SK-N-MC (cell line): Measurements from ENCODE around the gene SLC6A13.

Experiments used
- EZH2 ChIP-seq: fragments of 200-600 bp; sonication (generic); IDR thresholded peaks from one replicate; pipeline ENCODE4 v1.6.1; 2017; ENCODE audit warnings: antibody characterized with exemption
- FOXP2 ChIP-seq: optimal IDR thresholded peaks from 2 replicates; pipeline ENCODE3; 2011; ENCODE audit warnings: mild to moderate bottlenecking, moderate library complexity; ENCODE audit not compliant: insufficient read depth; ENCODE audit errors: extremely low read length, control extremely low read depth
- POLR2AphosphoS5 ChIP-seq: IDR thresholded peaks from 2 replicates; pipeline ENCODE4 v1.6.1; 2012; ENCODE audit warnings: mild to moderate bottlenecking, low read depth, low read length, borderline replicate concordance

- no peak for TF ChIP-seq EZH2
- TF ChIP-seq POLR2AphosphoS5 = no peak
- no peak for TF ChIP-seq FOXP2
Measured at GRCh38 chr12:226401-226800, 36.2 kb downstream of the SLC6A13 start.
